Heart left ventricle (tissue), 13 donors: Measurements from ENCODE around the gene CNTN5.

Source experiments
- CTCF ChIP-seq, 12 donors: fragments of 200-600 bp; sonication (generic) in 4 of 12; IDR thresholded peaks; one replicate each; pipeline versions ENCODE4 v1.5.0 to v1.8.0; 2018 to 2022; ENCODE audit warnings: antibody characterized with exemption in 12 of 12, mild to moderate bottlenecking in 5 of 12
- POLR2A ChIP-seq, 2 donors: fragments of 450-650 bp; IDR thresholded peaks; one replicate each; pipeline ENCODE4 v1.6.1; 2017; ENCODE audit warnings: antibody characterized with exemption in 2 of 2, mild to moderate bottlenecking in 2 of 2, moderate library complexity in 2 of 2
- donor health status: ischemic (EF 13 %, LVEDD 7.1; RV severe dilation, severe dysfunction).
- donor health status: DM: no; HTN: yes; CAD: no.
- donor health status: DM: no; HTN: no; CAD: no.
- donor health status: ischemic (EF 25% LVEDD 6.9; RV normal size, moderate dysfunction).
- donor health status: ischemic (EF 25% LVEDD 5.7; RV mildly dilated, moderate dysfunction).
- donor health status: ischemic (EF 35%, LVEDD 5.7; RV mildly dilated, moderate dysfunction).
- donor health status: nonischemic (EF 11% LVEDD 7.7; RV severe dilation, severe dysfunction).
- donor health status: DM: yes; HTN: yes; CAD: no.
- donor health status: PGD.
- donor health status: ischemic (EF 29% LVEDD 5.4; RV normal size, mild dysfunction).
- donor health status: nonischemic (EF 23%, LVEDD 6.1; RV moderate dilation, normal function).

- no peak for TF ChIP-seq CTCF (IDR thresholded peaks at IDR 0.05)
- no peak for TF ChIP-seq POLR2A (IDR thresholded peaks at IDR 0.05)
Measured at GRCh38 chr11:99682646-99683045, 661.9 kb downstream of the CNTN5 start.
